Amniotic stem cell (primary cell): ENCODE results near the gene GNAI3.
"Not testable (repeated sequence)": the region's sequence is repeated elsewhere in the genome, so short reads cannot be mapped to it uniquely, and the experiment has no call there.

Experiments
- DNase-seq: peaks from one replicate; lab custom pipeline; 2025; lab: John Stamatoyannopoulos, UW

The GNAI3 gene

DNA sequence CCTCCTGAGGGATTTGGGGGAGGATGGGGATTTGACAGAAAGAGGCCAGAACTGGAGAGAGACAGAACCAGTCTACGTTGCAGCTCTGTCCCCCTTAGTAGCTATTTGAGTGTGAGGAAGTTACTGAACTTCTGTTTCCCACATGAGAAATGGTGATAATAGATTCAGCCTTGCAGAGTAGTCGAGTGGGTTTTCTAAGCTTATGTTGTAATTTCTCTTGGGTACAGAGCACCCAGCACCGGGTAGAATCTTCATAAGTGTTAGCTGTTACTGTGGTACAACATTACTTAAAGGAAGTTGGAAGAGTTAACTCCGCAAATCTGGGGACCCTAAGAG, 112.2 kb downstream of the GNAI3 start:
- DNase-seq: not testable (repeated sequence)

DNA sequence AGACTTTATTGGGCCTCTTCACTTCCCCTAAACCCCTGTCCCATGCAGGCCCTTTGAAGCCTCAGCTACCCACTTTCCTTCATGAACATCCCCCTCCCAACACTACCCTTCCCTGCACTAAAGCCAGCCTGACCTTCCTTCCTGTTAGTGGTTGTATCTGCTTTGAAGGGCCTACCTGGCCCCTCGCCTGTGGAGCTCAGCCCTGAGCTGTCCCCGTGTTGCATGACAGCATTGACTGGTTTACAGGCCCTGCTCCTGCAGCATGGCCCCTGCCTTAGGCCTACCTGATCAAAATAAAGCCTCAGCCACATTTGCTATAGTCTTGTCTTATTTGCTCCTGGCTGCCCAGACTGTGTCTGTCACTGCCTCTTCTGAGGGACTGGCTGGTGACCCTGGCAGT, 113.0 kb downstream of the GNAI3 start:
- DNase-seq: no peak

DNA sequence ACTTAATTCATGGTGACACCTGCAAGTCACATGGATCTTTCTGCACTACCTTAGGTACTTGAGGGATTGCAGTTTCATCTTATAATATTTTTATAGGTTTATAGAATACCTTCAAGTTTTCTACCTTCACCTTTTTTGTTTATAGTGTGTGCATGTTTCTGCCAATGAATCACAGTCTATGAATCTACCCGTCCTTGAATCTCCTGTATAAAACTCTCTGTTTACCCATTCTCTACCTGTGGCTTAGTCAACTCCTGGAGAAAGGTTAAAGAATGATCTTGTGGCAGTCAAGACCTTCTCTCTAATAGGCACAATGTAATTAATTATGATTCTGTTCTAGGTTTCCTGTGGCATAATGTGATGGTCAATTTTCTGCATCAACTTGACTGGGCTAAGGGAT, 116.3 kb downstream of the GNAI3 start:
- no peak for DNase-seq

DNA sequence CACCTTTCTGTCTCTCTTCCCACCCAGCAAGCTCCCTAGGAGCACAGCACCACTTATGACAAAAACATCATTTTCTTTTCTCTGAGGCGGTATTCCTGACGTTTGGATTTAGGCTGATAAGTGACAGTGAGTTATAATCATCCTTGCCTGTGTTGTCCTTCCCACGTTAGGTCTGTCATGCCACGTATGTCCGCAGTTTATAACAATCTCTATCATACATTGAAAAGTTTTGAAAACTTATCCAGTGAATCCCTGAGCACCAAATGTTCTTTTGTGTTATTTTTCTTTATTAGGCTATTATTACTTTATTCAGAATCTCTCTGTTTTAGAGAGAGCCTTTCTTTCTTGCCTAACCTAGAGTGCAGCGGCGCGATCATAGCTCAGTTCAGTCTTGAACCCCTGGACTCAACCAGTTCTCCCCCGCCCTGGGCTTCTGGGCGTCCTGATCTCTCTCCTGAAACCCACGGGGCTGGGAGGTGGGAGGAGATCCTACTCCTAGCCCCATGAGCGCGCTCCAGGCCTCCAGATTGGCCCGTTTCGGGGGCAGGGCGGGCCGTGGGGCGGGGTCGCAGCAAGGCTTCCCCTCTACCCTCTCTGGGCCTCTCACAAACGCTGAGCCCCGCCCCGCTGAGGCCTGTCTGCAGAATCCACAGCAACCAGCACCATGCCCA, 119.2 kb downstream of the GNAI3 start, which contains the start of gene GSTM2:
Gene GSTM2, plus strand, starts transcription at position 606 of the 671 bp plus-strand sequence. Its CDS starts 59 bp downstream, at position 665.
- DNase-seq: peak; percentile 68
